Stimulated activated CD8-positive, alpha-beta memory T cell treated with anti-CD3 and anti-CD28 coated beads, Interleukin-7, amount 100 ng/mL, for 4 hours (primary cell): Measurements from ENCODE around the gene UBE2Z.

ENCODE experiments used
- DNase-seq, 2 donors: peaks; one replicate each; pipeline ENCODE4 v3.0.0-alpha.2; 2020; ENCODE audit warnings: low read depth in 2 of 2

UBE2Z gene

GRCh38 chr17:48960834-48961515, 52.8 kb downstream of the UBE2Z start:
- no peak for DNase-seq

DNA sequence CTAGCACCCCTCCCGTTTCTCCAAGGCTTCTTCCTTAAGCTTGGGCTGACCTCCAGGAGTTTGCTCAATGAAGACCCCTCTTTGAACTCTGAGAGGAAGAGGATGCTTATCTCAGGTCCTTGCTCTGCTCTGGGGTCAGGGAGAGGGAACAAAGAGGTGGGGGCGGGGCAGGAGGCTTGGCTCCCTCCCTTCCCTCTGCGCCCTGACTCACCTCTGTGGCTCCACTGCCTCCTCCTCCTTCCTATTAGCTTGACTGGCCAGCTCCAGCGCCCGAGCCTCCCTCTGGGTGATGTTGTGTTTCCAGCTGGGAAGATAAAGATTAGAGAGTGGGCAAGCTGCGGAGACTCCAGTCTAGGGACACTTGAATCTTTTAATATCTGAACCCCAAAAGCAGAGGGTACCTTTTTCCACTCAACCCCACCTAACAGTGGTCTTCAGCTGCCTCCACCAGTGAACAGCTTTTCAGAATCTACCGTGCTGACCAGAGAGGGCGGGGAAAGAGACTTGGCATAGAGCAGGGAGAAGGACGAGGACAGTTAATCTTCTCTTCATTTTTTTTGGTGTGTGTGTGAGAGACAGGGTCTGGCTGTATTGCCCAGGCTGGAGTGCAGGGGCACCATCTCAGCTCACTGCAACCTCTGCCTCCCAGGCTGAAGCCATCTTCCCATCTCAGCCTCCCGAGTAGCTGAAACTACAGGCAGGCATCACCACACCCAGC, 53.5 kb downstream of the UBE2Z start:
- no peak for DNase-seq

DNA sequence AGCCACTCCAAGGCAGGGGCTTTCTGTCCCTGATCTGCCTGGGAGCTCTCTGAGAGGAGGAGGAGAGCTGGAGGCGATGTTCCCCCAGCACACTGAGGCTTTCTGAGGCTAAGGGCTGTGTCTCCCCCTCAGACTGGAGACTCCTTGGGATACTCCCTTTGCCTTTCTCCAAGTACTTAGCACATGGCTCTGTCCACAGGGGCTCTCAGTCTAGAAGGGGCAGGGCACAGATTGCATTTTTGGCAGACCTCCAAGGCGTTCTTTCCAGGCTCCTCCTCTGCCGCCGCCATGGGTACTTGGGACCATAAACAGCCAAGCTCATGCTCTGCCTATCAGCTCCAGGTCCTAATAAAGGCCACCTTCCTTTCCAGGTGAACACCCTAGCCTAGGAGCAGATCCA, 62.0 kb downstream of the UBE2Z start:
- no peak for DNase-seq

- DNase-seq, result no peak
These were observed 62.9 kb downstream of the UBE2Z start for GRCh38 chr17:48970865-48971687.

GRCh38 chr17:48972749-48973097, 64.5 kb downstream of the UBE2Z start:
- DNase-seq, result no peak

- no peak for DNase-seq
These were observed 65.6 kb downstream of the UBE2Z start for GRCh38 chr17:48973806-48974205.
